ENCODE data around the gene ZC3H18. TPM values are rescaled to one million over a fixed set of nuclear protein-coding genes. Genes with fewer than 3 reads are reported as not detected.

The ZC3H18 gene
- polyA plus RNA-seq, 1 donor from 2014 or later, result 12.8 TPM

- no peaks in the 10 kb centered on the region for H3K36me3 ChIP-seq (ENCODE audit: insufficient read depth, low read length)
- H3K9me2 ChIP-seq (ENCODE audit: insufficient read depth, low read length), result no peaks in the 10 kb centered on the region
- no peak overlapping the region for H3K4me3 ChIP-seq (ENCODE audit: low read length)
- H3K27me3 ChIP-seq (ENCODE audit: insufficient read depth, low read depth, low read length), result no peaks in the 10 kb centered on the region
- no peak overlapping the region for H3K4me2 ChIP-seq (ENCODE audit: low read length)
- no peak overlapping the region for H3K9ac ChIP-seq (ENCODE audit: low read length)
- no peaks in the 10 kb centered on the region for H4K20me1 ChIP-seq (ENCODE audit: insufficient read depth)
- H3K27ac ChIP-seq (ENCODE audit: low read length), result no peak overlapping the region
- H3F3A ChIP-seq (ENCODE audit: insufficient read depth, low read length, poor library complexity, severe bottlenecking), result no peaks in the 10 kb centered on the region
- TF ChIP-seq REST (IDR thresholded peaks at IDR 0.05; ENCODE audit: borderline replicate concordance), result no peak
- TF ChIP-seq POLR2AphosphoS5 (IDR thresholded peaks at IDR 0.05), result no peak
- no peak for TF ChIP-seq EP300 (conservative IDR thresholded peaks at IDR 0.05; ENCODE audit: poor library complexity, severe bottlenecking)
- TF ChIP-seq MXI1 (conservative IDR thresholded peaks at IDR 0.05; ENCODE audit: poor library complexity, severe bottlenecking), result no peak
- no peak for TF ChIP-seq CTCF (IDR thresholded peaks at IDR 0.05; ENCODE audit: poor library complexity, severe bottlenecking)
- no peak for TF ChIP-seq RAD21 (conservative IDR thresholded peaks at IDR 0.05)
- TF ChIP-seq TAF1 (IDR thresholded peaks at IDR 0.05; ENCODE audit: low read depth), result no peak
- TF ChIP-seq SMC3 (conservative IDR thresholded peaks at IDR 0.05; ENCODE audit: poor library complexity), result no peak
- TF ChIP-seq EZH2 (IDR thresholded peaks at IDR 0.05; ENCODE audit: borderline replicate concordance, insufficient read depth, low read length, poor library complexity, severe bottlenecking), result no peak
- H3K9me3 ChIP-seq (ENCODE audit: low read length), result no peaks in the 10 kb centered on the region
- no peak overlapping the region for H2AFZ ChIP-seq (ENCODE audit: low read depth, low read length)
- H3K79me2 ChIP-seq (replicated peaks; ENCODE audit: insufficient read depth, low read length), result peaks cover 4% of the 10 kb centered on the region
Measured at GRCh38 chr16:88593061-88593460, 22.9 kb downstream of the ZC3H18 start.

DNA sequence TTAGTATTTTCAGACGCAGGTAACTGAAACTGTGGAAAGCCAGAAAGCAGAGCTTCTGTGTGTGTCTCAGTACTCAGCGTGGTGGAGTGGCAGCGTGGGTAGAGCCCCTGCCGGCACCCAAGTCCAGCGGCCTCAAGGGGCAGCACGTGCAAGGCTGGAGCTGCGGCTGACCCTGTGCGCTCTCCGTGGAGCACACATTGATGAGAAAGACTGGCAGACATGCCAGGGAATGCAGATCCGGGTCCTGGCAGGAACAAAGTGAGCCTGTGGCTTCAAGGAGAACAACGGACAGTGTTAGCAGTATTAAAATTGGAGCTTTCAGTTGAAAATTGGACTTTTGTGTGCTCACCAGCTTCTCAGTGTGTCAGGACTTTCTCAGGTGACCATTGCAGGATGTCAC is 23.3 kb downstream of the ZC3H18 start:
- Histone ChIP-seq H3K27ac (ENCODE audit: low read length) (no peak overlapping the region), H3K9ac (ENCODE audit: low read length) (no peak overlapping the region), H3K36me3 (ENCODE audit: insufficient read depth, low read length) (no peaks in the 10 kb centered on the region)

DNA sequence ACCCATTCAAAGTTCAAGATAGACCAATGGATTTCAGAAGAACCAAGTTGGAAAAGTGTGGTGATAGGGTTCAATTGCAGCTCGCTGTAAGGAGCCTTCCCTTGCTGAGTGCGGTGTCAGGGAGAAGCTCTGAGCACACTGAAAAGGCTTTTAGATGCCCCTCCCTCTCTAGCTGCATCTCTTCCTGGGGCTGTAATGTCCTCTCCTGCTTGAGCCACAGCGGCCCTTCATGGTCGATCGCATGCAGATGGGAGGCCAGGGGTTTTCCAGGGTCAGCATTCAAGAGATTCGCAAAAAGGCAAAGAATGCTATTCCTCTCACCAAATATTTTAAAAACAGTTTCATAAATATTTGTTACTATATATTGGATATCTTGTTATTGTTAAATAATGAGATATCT is 23.7 kb downstream of the ZC3H18 start:
- Histone ChIP-seq H3K9me2 (ENCODE audit: insufficient read depth, low read length) (no peaks in the 10 kb centered on the region), H3K36me3 (ENCODE audit: insufficient read depth, low read length) (no peaks in the 10 kb centered on the region), H2AFZ (ENCODE audit: low read depth, low read length) (no peak overlapping the region), H3K9me3 (ENCODE audit: low read length) (no peaks in the 10 kb centered on the region), H3F3A (ENCODE audit: insufficient read depth, low read length, poor library complexity, severe bottlenecking) (no peaks in the 10 kb centered on the region), H3K4me3 (ENCODE audit: low read length) (no peak overlapping the region), H4K20me1 (ENCODE audit: insufficient read depth) (no peaks in the 10 kb centered on the region), H3K9ac (ENCODE audit: low read length) (no peak overlapping the region), H3K79me2 (replicated peaks; ENCODE audit: insufficient read depth, low read length) (peaks cover 4% of the 10 kb centered on the region), H3K27ac (ENCODE audit: low read length) (no peak overlapping the region), H3K27me3 (ENCODE audit: insufficient read depth, low read depth, low read length) (no peaks in the 10 kb centered on the region), H3K4me2 (ENCODE audit: low read length) (no peak overlapping the region)
- no peak for TF ChIP-seq EZH2 (IDR thresholded peaks at IDR 0.05; ENCODE audit: borderline replicate concordance, insufficient read depth, low read length, poor library complexity, severe bottlenecking)

More for the DNA sequence above, 23.3 kb downstream of the ZC3H18 start:
- H3F3A ChIP-seq (ENCODE audit: insufficient read depth, low read length, poor library complexity, severe bottlenecking), result no peaks in the 10 kb centered on the region
- H4K20me1 ChIP-seq (ENCODE audit: insufficient read depth), result no peaks in the 10 kb centered on the region
- H3K27me3 ChIP-seq (ENCODE audit: insufficient read depth, low read depth, low read length), result no peaks in the 10 kb centered on the region
- no peak for TF ChIP-seq RAD21 (conservative IDR thresholded peaks at IDR 0.05)
- no peak for TF ChIP-seq TAF1 (IDR thresholded peaks at IDR 0.05; ENCODE audit: low read depth)
- H3K79me2 ChIP-seq (replicated peaks; ENCODE audit: insufficient read depth, low read length), result peaks cover 4% of the 10 kb centered on the region
- no peak overlapping the region for H2AFZ ChIP-seq (ENCODE audit: low read depth, low read length)
- H3K4me2 ChIP-seq (ENCODE audit: low read length), result no peak overlapping the region
- H3K4me3 ChIP-seq (ENCODE audit: low read length), result no peak overlapping the region
- H3K9me2 ChIP-seq (ENCODE audit: insufficient read depth, low read length), result no peaks in the 10 kb centered on the region
- H3K9me3 ChIP-seq (ENCODE audit: low read length), result no peaks in the 10 kb centered on the region
